NCI-H128 (cell line): ENCODE measurements around the gene FMN1.

Experiments
- DNase-seq: peaks from one replicate; lab custom pipeline; 2025; ENCODE audit not compliant: unreplicated experiment; lab: John Stamatoyannopoulos, UW

The FMN1 gene, protein sequence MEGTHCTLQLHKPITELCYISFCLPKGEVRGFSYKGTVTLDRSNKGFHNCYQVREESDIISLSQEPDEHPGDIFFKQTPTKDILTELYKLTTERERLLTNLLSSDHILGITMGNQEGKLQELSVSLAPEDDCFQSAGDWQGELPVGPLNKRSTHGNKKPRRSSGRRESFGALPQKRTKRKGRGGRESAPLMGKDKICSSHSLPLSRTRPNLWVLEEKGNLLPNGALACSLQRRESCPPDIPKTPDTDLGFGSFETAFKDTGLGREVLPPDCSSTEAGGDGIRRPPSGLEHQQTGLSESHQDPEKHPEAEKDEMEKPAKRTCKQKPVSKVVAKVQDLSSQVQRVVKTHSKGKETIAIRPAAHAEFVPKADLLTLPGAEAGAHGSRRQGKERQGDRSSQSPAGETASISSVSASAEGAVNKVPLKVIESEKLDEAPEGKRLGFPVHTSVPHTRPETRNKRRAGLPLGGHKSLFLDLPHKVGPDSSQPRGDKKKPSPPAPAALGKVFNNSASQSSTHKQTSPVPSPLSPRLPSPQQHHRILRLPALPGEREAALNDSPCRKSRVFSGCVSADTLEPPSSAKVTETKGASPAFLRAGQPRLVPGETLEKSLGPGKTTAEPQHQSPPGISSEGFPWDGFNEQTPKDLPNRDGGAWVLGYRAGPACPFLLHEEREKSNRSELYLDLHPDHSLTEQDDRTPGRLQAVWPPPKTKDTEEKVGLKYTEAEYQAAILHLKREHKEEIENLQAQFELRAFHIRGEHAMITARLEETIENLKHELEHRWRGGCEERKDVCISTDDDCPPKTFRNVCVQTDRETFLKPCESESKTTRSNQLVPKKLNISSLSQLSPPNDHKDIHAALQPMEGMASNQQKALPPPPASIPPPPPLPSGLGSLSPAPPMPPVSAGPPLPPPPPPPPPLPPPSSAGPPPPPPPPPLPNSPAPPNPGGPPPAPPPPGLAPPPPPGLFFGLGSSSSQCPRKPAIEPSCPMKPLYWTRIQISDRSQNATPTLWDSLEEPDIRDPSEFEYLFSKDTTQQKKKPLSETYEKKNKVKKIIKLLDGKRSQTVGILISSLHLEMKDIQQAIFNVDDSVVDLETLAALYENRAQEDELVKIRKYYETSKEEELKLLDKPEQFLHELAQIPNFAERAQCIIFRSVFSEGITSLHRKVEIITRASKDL (N-terminal part only)

DNA sequence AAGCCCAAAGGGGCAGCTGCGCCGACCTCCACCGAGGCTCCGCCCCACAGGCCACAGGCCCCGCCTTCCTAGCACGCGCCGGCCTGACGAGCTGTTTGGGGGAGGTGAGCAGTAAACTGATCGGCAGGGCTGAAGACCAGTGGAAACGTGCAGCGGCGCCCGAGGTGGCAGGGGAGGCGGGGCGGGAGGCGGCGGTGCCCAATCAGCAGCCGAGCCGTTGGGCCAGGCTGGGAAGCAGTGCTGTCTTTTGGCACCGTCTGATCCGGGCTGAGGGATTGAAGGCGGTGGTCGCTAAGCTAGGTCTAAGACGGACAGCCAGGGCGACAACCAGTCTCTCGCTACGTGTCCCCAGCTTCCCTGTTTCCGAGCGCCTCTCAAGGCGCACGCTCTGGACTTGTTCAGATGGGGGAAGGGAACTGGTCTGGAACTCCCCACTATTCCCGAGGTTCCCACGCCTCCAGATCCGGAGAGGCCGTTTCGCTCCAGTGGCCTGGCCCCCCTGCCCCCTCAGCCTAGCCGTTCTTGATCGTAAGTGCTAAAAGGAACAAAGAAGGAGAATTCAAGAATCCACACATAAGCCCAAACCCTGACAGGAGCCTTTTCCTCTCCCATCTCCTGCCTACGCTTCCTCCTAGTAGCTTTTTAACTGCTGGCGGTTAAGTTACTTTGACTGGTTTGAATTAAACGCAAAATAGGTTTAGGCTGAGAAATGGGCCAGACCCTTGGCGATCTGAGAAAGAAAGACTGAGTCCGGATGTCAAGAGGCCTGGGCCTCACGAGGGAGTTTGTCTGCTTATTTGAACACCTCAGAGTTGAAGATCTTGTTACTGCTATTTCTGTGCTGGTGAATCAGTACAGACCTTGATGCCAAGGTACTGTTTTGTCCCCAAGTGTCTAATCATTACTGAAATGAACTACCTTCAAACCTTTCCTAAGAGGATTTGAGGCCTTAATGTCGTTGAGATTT, at the start of gene FMN1:
Gene FMN1 (minus strand): TSS at position 11 of the 967 bp plus-strand sequence. CDS start 39,800 bp downstream, outside the sequence.
- DNase-seq: peak; percentile 63

- no peak for DNase-seq
Measured at GRCh38 chr15:33243869-33244268, 49.4 kb upstream of the FMN1 start.

DNA sequence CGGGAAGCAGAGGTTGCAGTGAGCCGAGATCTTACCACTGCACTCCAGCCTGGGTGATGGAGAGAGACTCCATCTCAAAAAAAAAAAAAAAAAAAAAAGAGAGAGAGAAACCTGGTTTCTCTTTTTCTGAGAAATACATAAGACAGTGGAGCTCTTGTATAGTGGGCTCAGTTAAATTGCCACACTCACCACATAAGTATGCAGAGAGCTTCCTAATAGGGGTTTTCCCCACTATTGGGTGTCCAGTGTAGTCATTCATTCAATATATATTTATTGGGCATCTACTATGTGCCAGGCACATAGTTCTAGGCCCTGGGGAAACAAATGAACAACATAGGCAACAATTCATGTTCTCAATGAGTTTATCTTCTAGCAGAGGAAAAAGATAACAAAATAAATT, 48.9 kb upstream of the FMN1 start:
- DNase-seq: no peak

GRCh38 chr15:33242669-33243191, 48.2 kb upstream of the FMN1 start:
- no peak for DNase-seq

DNA sequence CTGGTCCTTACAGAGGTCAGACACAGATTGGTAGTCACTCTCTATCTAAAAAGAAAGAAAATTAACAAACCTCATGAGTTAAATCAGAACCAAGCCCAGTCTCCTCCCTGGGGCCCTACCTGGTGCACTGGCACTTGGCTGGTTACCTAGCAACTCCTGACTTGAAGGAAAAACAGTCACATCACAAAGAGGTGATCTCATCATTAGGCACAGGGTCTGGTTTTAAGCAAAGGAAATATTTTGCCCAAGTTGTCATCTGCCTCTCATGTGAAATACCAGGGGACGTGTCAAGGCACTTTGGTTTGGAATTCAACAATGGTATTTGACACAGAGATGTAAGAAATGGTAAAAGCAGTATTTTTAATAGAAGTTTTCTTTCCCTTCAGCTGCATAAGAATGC, 47.7 kb upstream of the FMN1 start:
- DNase-seq: no peak

DNA sequence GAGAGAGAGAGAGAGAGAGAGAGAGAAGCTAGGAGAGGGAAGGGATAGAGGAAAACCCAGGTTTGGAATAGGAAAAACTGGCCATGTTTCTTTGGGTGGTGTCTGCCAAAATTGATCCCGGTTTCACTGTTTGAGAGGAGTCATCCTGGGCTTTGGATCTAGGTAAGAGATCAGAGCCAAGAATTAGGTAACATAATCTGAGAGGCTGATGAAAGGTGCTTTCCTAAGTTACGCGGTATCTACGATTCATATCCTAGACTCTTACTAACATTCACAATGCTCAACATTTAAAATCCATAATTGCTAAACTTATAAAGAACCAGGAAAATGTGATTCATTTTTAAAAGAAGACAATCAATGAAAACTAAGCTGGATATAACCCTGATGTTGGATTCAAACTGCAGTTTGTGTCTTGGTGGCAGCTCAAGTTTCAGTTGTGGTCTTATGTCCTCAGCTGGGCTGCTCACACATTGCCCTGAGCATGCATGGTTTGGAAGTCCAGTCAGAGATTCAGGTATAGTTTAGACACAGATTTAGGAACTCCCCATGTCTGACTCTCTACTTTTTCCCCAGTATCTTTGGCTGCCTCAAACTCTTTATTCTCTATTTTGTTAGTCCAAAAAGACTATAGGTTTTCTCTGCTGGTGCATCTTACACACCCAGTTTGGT, 42.5 kb upstream of the FMN1 start:
- DNase-seq: no peak

- no peak for DNase-seq
Measured at GRCh38 chr15:33234020-33234461, 39.5 kb upstream of the FMN1 start.

GRCh38 chr15:33226559-33227181, 32.2 kb upstream of the FMN1 start:
- no peak for DNase-seq

DNA sequence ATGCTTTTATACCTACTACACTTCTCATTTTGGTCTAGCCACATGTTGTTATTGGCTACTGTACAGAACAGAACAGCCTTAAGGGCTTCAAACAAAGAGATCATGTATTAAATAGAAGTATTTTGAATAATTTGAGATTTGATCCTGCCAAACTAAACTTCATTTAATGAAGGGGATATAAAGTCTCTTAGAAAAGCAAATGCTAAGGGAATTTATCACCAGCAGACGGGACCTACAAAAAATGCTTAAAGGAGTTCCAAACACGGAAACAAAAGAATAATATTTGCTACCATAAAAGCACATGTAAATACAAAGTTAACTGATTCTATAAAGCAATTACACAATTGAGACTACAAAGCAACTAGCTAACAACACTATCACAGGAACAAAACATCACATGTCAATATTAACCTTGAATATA, 23.6 kb upstream of the FMN1 start:
- DNase-seq: no peak

- DNase-seq: no peak
Measured at GRCh38 chr15:33215941-33216872, 21.7 kb upstream of the FMN1 start.

DNA sequence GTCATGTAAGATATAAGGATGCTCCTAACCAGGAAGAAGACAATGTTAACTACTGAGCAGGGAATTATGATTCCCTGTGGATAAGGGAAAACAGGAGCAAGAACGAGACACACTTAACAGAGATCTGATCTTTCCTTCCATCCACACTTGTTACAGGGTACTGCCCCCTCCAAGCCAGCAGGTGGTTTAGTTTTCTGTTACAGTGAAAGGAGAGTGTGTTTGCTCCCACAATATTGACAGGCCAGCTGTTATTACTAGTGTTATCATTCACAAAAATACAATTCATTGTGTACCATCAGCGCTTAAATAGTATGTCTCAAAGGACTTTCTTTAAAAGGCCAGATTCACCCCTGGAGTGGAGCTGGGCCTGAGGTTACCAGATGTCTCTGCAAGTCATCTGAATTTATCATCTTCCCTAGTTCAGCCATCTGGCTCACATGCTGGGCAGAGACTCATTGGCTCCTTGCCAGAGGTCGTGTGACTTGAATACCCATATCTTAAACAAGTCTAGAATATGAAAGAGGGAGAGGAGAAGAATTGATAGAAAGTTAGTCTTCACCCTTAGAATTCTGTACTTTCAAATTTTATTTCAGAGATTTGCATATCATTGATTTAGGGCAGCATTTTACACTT, 16.8 kb upstream of the FMN1 start:
- no peak for DNase-seq

GRCh38 chr15:33209575-33210481, 15.3 kb upstream of the FMN1 start:
- DNase-seq: no peak

GRCh38 chr15:33207646-33208045, 13.1 kb upstream of the FMN1 start:
- DNase-seq: no peak

DNA sequence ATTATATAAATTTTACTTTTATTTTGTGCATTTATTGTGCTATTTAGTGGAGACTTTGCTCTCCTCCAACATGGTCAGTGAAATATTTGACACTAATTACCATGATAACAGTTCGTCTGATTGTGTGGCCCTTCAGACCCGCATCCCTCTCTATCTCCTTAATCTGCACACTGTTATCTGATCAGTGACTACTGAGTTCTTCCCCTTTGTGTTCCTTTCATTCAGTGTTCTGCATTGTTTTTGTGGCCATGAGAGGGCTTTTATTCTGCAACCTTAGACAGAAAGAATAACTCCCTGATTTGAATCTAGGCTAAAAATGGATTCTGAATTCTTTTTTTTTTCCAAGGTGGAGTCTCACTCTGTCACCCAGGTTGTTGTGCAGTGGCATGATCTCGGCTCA, 11.9 kb upstream of the FMN1 start:
- DNase-seq: no peak

DNA sequence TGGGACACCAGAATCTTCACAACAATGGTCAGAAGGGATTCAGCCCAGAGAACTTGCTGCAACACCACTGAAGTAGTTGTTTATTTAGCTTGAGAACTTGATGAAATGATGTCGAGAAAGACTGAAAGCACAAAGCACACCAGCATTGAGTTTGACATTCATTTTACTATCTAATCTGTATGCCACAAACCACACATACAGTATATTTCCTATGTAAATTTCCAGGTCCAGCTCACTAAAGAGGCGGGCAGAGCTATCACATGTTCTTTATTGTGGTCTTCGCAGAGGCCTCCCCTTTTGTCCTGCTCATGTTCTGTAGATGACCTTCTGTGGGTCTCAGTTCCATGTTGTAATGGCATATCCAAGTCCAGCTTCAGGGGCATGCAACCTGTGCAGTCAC, 10.4 kb upstream of the FMN1 start:
- DNase-seq: no peak

DNA sequence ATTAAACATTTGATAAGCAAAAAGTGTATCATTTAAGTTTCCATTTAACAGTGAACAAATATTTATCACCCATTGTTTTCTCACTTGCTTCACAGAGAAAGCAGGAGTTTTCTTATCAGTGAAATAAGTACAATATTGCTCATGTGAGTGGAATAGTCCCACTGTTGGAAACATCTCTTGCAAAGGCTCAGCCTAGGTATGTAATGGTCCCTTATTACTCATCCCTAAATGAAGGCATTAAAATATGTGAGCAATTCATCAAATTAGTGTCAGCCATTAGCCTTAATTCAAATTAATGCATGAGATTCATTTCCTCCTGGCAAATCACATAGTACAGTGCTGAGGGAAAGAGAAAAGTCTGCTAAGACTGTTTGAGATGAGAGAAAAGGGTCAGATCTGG, 9.6 kb upstream of the FMN1 start:
- DNase-seq: no peak
